ENCODE results near the gene CECR2. TPM values are rescaled to one million over a fixed set of nuclear protein-coding genes. Genes with fewer than 3 reads are reported as not detected.

CECR2 gene
- total RNA-seq, 4 donors from 2014 or later = 1.1 to 2.1 (median 1.3) TPM

GRCh38 chr22:17479135-17479534 is 109.9 kb downstream of the CECR2 start:
- H3K9me3 ChIP-seq = no peaks in the 10 kb centered on the region
- H3K27me3 ChIP-seq = peaks cover 0 to 10% (median 0%) of the 10 kb centered on the region in 4 donors
- DNase-seq (ENCODE audit: extremely low spot score) = no peak
- H3K4me1 ChIP-seq = peaks cover 9 to 21% (median 11%) of the 10 kb centered on the region in 4 donors
- 58% methylated on average over 2 of the region's 2 CpGs for WGBS
- H3K4me3 ChIP-seq = no peak overlapping the region
- intact Hi-C loops (cut with DNase I) = no loop called here
- no peaks in the 10 kb centered on the region for H3K36me3 ChIP-seq
- TF ChIP-seq EP300 (IDR thresholded peaks at IDR 0.05) (no peak), POLR2AphosphoS5 (IDR thresholded peaks at IDR 0.05) (no peak), POLR2A (IDR thresholded peaks at IDR 0.05; ENCODE audit: low read depth) (no peak)
- TF ChIP-seq, protein P1, sequence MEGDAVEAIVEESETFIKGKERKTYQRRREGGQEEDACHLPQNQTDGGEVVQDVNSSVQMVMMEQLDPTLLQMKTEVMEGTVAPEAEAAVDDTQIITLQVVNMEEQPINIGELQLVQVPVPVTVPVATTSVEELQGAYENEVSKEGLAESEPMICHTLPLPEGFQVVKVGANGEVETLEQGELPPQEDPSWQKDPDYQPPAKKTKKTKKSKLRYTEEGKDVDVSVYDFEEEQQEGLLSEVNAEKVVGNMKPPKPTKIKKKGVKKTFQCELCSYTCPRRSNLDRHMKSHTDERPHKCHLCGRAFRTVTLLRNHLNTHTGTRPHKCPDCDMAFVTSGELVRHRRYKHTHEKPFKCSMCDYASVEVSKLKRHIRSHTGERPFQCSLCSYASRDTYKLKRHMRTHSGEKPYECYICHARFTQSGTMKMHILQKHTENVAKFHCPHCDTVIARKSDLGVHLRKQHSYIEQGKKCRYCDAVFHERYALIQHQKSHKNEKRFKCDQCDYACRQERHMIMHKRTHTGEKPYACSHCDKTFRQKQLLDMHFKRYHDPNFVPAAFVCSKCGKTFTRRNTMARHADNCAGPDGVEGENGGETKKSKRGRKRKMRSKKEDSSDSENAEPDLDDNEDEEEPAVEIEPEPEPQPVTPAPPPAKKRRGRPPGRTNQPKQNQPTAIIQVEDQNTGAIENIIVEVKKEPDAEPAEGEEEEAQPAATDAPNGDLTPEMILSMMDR (IDR thresholded peaks at IDR 0.05) = no peak
- no peak overlapping the region for H3K27ac ChIP-seq (replicated peaks in 1 of 4)

GRCh38 chr22:17481424-17481823 is 112.2 kb downstream of the CECR2 start:
- Histone ChIP-seq H3K4me3 (no peak overlapping the region), H3K27me3 (peaks cover 0 to 3% (median 0%) of the 10 kb centered on the region in 4 donors), H3K4me1 (peaks cover 8 to 21% (median 12%) of the 10 kb centered on the region in 4 donors), H3K36me3 (no peaks in the 10 kb centered on the region), H3K27ac (replicated peaks in 1 of 4) (no peak overlapping the region), H3K9me3 (no peaks in the 10 kb centered on the region)
- 87% methylated on average over 5 of the region's 5 CpGs for WGBS
- intact Hi-C loops (cut with DNase I) = no loop called here
- DNase-seq (ENCODE audit: extremely low spot score) = no peak
- TF ChIP-seq, protein P1 (IDR thresholded peaks at IDR 0.05) = no peak
- TF ChIP-seq POLR2AphosphoS5 (IDR thresholded peaks at IDR 0.05) (no peak), EP300 (IDR thresholded peaks at IDR 0.05) (no peak)

DNA sequence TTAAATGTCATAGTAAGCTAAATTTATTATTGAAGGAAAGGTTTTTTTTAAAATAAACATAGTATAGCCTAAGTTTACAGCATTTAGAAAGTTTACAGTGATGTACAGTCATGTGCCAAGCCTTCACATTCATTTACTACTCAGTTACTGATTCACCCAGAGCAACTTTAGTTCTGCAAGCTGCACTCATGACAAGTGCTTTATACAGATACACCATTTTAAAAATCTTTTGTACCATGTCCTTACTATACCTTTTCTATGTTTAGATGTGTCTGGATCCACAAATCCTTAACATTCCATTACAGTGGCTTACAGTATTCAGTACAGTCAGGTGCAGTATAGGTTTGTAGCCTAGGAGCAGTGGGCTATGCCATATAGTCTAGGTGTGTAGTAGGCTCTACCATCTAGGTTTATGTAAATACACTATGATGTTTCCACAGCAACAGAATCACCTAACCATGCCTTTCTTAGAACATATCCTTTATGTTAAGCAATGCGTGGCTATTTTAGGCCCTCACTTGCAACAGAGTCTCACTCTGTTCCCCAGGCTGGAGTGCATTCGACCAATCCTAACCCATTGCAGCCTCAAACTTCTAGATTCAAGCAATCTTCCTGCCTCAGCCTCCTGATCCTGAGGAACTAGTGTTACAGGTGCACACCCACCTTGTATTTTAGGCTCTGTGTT is 114.6 kb downstream of the CECR2 start:
- H3K36me3 ChIP-seq = no peaks in the 10 kb centered on the region
- H3K9me3 ChIP-seq = no peaks in the 10 kb centered on the region
- TF ChIP-seq POLR2AphosphoS5 (IDR thresholded peaks at IDR 0.05) = peak in 1 of 2 donors; percentile 17
- TF ChIP-seq, protein P1 (IDR thresholded peaks at IDR 0.05) = no peak
- H3K27me3 ChIP-seq = peaks cover 0 to 3% (median 0%) of the 10 kb centered on the region in 4 donors
- 41% methylated on average over 2 of the region's 2 CpGs for WGBS
- peaks cover 3 to 10% (median 6%) of the 10 kb centered on the region in 4 donors for H3K4me1 ChIP-seq
- H3K27ac ChIP-seq (replicated peaks in 1 of 4) = peak overlapping the region in 1 of 4 donors; percentile 14
- H3K4me3 ChIP-seq = no peak overlapping the region
- intact Hi-C loops (cut with DNase I) = no loop called here
- DNase-seq (ENCODE audit: extremely low spot score) = no peak

GRCh38 chr22:17484608-17485007 is 115.3 kb downstream of the CECR2 start:
- intact Hi-C loops (cut with DNase I) = no loop called here
- WGBS = 70% methylated on average over 12 of the region's 12 CpGs
- H3K36me3 ChIP-seq = no peaks in the 10 kb centered on the region
- no peak for TF ChIP-seq POLR2A (IDR thresholded peaks at IDR 0.05; ENCODE audit: low read depth)
- no peak for TF ChIP-seq EP300 (IDR thresholded peaks at IDR 0.05)
- no peak for TF ChIP-seq POLR2AphosphoS5 (IDR thresholded peaks at IDR 0.05)
- TF ChIP-seq, protein P1 (IDR thresholded peaks at IDR 0.05) = no peak
- H3K9me3 ChIP-seq = no peaks in the 10 kb centered on the region
- H3K4me3 ChIP-seq = no peak overlapping the region
- no peak for DNase-seq (ENCODE audit: extremely low spot score)
- H3K27ac ChIP-seq (replicated peaks in 1 of 4) = no peak overlapping the region
- peaks cover 3 to 7% (median 5%) of the 10 kb centered on the region in 4 donors for H3K4me1 ChIP-seq
- H3K27me3 ChIP-seq = peaks cover 0 to 3% (median 0%) of the 10 kb centered on the region in 4 donors

DNA sequence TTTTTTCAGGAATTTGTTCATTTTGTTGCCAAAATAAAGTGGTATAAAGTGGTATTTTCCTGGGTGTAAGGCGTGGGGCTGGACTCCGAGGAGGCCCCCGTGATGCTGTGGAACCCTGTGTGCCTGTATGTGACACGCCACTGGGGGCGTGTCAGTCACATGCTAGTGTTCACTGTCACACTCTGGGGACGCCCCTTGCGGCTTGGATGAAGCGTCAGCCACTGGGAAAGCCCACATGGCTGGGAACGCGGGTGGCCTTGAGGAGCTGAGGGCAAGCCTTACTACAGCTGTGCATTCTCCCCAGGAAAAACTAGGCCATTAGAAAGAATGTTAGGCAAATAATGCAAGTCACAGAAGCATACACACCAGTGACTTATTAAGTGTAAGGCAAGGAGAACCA is 117.1 kb downstream of the CECR2 start:
- H3K4me3 ChIP-seq = no peak overlapping the region
- no peaks in the 10 kb centered on the region for H3K9me3 ChIP-seq
- WGBS = 88% methylated on average over 10 of the region's 10 CpGs
- H3K4me1 ChIP-seq = peaks cover 3 to 7% (median 5%) of the 10 kb centered on the region in 4 donors
- no peak for DNase-seq (ENCODE audit: extremely low spot score)
- intact Hi-C loops (cut with DNase I) = no loop called here
- TF ChIP-seq POLR2AphosphoS5 (IDR thresholded peaks at IDR 0.05) (no peak), POLR2A (IDR thresholded peaks at IDR 0.05; ENCODE audit: low read depth) (no peak), EP300 (IDR thresholded peaks at IDR 0.05) (no peak)
- TF ChIP-seq, protein P1 (IDR thresholded peaks at IDR 0.05) = no peak
- H3K27ac ChIP-seq (replicated peaks in 1 of 4) = no peak overlapping the region
- H3K27me3 ChIP-seq = no peaks in the 10 kb centered on the region
- no peaks in the 10 kb centered on the region for H3K36me3 ChIP-seq
